SIG-M5 treated with dmso at 0.1 percent for 504 hours (cell line): Measurements from ENCODE around the gene NMRAL1.
A peak's percentile ranks its signal among the peaks of the same experiment; 100 is the strongest.

Source experiments
- DNase-seq: peaks from one replicate; lab custom pipeline; 2025; ENCODE audit not compliant: unreplicated experiment; lab: John Stamatoyannopoulos, UW

Gene NMRAL1

GRCh38 chr16:4505356-4506147, 31.1 kb upstream of the NMRAL1 start:
- DNase-seq, result peak; percentile 89

DNA sequence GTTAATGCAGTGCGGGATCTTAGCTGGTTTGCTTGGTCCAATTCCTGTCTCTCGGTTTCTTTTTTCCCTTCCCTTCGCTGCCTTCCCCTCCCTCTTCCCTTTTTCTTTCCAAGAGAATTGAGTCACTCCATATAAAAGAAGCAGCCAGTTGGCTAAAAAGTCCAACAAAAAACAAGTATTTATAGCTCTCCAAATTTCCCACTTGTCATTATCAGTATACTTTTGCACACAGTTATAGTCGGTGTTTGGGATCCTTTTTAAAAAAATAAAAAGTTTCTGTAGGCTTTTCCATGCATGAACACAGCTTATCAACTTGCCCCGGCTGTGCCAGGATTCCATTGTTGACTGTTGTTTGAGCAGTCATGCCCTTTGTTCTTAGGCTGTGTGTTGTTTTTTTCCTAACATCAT, 26.6 kb upstream of the NMRAL1 start:
- DNase-seq, result no peak

DNA sequence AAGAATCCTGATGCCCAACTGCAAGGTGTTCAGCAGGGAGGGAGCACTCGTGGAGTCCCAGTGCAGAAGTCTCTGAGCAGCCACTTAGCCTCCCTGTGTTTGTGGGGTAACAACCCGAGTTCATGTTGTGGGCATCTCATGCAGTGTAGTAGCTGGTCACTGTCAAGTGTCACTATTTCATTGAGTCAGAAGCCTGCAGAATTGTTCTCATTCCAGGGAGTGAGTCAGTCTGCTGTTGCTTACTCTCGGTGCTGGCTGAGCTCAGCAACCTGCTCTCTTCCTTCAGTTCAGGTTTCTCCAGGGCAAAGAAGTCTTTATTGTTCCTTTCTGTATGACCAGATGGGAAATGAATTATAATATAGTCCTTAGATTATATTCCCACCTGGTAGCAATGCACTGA, 25.8 kb upstream of the NMRAL1 start:
- no peak for DNase-seq

DNA sequence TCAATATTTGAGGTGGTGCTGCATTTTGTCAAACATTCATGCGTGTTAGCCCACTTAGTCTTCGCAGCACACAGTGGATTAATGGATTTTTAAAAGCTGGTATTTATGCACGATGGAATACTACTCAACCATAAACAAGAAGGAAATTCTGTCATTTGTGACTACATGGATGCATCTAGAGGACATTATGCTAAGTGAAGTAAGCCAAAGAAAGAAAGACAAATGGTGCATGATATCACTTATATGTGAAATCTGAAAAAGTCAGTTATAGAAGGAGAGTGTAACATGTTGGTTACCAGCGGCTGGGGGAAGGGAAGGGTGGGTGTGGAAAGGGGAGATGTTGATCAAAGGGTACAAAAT, 24.8 kb upstream of the NMRAL1 start:
- DNase-seq, result no peak

- no peak for DNase-seq
Observed at GRCh38 chr16:4498546-4499195, 24.2 kb upstream of the NMRAL1 start.

DNA sequence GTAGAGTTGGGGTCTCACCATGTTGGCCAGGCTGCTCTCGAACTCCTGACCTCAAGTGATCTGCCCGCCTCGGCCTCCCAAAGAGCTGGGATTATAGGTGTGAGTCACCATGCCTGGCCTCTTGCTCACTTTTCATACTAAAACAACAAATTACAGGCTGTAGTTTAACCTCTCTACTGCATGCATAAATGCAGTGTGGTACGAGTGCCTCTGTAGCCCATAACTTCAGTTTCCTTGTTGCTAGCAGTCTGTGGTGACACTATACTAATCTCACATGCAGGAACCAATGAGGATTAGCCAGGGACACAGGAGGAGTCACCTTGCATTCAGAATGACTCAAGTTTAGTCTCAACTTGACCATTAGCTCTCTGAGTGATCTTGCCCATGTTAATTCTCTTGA, 21.9 kb upstream of the NMRAL1 start:
- no peak for DNase-seq

DNA sequence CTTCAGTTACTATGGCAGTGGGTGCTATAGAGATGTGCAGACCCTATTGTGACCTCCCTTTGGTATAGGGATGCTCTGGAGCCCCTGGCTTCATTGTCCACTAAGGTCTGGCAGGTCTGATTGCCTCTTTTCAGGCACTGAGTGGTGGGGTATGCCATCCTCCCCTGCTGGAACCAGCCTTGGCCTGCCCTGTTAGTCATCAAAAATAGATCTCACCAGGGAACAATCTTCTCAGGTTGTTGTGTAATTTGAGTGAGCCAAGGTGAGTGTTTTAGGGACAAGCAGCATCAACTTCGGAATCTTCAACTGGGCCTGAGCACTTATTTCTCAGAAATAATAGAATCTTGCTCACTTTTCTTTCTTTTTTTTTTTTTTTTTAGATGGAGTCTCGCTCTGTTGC, 21.3 kb upstream of the NMRAL1 start:
- DNase-seq, result no peak

DNA sequence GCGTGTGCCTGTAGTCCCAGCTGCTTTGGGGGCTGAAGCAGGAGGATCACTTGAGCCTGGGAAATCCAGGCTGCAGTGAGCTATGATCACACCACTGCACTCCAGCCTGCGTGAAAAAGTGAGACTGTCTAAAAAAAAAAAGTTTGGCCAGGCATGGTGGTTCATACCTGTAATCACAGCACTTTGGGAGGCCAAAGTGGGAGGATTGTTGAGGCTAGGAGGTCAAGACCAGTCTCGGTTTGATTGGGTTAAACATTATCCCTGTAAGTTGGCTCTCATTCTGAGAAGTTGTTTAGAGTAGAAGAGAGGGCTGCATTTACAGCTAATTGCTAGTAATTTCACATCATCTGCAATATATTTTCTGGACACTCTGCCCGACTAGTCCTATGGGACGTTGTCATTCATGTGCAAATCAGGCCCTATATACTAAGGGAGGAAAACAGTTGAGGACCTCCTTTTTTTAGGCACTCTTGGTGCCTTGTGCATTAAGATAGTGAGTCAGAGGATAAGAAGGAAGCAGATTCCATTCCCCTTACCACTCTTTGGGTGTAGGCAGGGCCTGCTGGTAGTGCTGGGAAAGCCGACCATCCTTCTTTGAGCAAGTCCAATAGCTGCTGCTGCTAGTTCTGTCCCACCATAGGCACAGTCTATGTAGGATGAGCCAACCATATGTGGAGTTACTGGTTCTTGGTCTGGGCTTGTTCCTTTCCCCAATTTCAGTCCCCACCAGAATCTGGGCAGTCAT, 20.5 kb upstream of the NMRAL1 start:
- no peak for DNase-seq

- no peak for DNase-seq
Observed at GRCh38 chr16:4491898-4492297, 17.5 kb upstream of the NMRAL1 start.

GRCh38 chr16:4489030-4489429, 14.6 kb upstream of the NMRAL1 start:
- no peak for DNase-seq

DNA sequence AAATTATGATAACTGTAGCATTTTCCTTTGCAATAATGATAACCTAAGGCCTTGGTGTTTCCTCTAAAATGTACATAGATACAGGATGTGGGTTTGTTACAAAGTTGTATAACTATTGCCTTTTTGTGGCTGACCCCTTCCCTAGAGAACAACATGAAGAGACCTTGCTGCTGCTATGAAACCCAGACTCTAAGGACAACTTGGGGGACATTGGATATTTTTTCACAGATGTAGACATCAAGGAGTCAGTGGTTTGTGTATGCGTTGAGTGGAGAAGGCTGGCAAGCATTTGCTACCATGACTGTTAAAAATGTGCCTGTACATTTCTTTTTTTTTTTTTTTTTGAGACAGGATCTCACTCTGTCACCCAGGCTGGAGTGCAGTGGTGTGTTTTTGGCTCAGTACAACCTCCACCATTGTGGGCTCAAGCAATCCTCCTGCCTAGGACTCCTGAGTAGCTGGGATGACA, 14.1 kb upstream of the NMRAL1 start:
- DNase-seq, result no peak

- no peak for DNase-seq
Observed at GRCh38 chr16:4487955-4488498, 13.6 kb upstream of the NMRAL1 start.

GRCh38 chr16:4486126-4486893, 11.9 kb upstream of the NMRAL1 start:
- no peak for DNase-seq

DNA sequence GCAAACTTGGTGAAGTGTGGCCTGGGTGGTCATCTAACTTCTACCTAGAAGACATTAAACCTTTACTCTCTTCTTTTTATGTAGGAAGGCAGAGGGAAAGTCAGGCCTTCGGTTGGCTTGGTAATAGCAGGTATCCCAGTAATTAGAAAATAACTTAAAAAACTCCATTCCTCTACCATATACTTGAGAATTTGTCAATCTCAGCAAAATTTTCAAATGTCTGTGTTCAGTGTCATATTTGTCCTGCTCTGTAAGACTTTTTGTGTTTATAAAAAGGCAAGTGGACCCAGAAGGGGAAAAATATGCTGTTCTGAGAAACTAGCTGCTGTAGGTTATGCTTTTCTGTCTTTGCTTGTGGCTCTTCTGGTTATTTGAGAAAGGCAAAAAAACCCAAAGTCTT, 7.5 kb upstream of the NMRAL1 start:
- no peak for DNase-seq

GRCh38 chr16:4481526-4481925, 7.1 kb upstream of the NMRAL1 start:
- no peak for DNase-seq

- DNase-seq, result peak; percentile 40
Observed at GRCh38 chr16:4477966-4478365, 3.5 kb upstream of the NMRAL1 start.

DNA sequence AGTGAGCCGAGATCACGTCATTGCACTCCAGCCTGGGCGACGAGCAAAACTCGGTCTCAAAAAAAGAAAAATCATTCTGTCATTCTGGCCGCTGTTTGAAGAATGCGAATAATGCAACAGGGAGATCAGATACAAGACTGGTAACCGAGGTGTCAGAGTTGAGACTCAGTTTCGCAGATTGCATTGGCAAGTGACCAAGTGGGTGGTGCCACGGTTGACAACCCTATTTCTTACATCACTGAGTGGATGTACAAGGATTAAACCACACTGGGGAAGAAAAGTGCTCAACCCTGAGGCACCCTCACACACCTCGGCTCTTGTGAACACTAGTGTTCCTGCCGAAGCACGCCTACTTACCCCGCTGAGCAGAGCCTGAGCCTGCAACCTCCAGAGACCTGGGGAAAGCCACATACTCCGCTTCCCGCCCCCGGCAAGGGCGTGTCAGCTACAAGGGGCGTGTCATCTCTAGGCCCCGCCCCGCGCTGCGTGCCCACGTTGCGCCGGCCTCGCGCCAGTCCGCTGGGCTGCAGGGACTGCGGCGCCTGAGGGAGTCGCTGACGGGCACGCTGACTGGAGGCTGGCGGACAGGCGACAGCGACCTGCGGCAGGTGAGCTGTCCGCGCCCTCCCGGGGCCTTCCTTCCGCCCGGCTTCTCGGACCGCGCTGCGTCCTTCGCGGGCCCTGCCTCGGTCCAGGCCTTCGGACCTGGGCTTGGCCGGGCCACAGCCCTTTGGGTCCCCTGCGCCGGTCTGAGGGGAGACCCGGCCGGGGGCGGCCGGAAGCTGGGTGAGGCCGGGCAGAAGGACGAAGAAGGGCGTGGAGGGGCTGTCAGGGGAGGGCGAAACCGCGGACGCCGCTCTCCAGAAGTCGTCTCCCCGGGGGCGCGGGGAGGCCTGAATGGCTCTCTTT, 1.7 kb upstream of the NMRAL1 start, which contains the start of gene HMOX2:
TSS of gene HMOX2 (plus strand) at position 519 of the 909 bp plus-strand sequence. CDS start 29,127 bp downstream, outside the sequence.
- peak; percentile 87 for DNase-seq

GRCh38 chr16:4472880-4473279, 1.5 kb downstream of the NMRAL1 start:
- DNase-seq, result no peak

DNA sequence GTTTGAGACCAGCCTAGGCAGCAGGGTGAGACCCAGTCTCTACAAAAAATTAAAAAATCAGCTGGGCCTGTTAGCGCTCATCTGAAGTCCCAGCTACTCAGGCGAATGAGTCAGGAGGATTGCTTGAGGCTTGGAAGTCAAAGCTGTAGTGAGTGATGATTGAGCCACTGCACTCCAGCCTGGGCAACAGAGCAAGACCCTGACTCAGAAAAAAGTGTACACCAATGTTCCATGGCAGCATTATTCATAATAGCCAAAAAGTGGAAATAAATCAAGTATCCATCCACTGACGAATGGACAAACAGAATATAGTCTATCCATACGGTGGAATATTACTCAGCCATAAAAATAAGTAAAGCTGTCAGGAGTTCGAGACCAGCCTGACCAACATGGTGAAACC, 2.6 kb downstream of the NMRAL1 start:
- no peak for DNase-seq

DNA sequence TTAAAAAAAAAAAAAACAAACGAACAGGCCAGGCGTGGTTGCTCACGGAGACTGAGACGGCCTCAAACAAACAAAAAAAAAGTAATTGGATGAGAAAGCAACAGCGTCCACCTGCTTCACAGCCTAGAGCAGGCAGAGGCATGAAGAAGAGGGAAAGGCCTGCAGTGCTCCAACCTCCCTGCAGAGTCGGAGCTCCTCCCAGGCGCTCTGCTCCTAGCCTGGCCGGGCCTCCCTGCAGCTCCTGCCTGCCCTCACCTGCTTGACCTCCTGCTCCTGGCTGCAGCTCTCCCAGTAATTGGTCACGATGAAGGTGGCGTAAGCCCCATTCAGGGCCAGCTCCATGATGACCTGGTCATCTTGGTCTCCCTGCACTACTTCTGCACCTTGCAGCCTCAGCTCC, 5.5 kb downstream of the NMRAL1 start:
- DNase-seq, result no peak
